Activated T-helper 1 cell treated with anti-CD3 and anti-CD28 coated beads, Interleukin-2, amount 50 U/mL, for 16 hours (primary cell): ENCODE data around the gene TCEA2.
A peak's percentile ranks its signal among the peaks of the same experiment; 100 is the strongest.

Experiments
- DNase-seq, 2 donors: peaks; one replicate each; pipeline ENCODE4 v3.0.0-alpha.2; 2020; ENCODE audit warnings: low read depth in 1 of 2, low spot score in 1 of 2

Gene TCEA2

GRCh38 chr20:64119681-64120341, 56.8 kb downstream of the TCEA2 start:
- DNase-seq, result peak in 1 of 2 donors; percentile 3

GRCh38 chr20:64121586-64121985, 58.6 kb downstream of the TCEA2 start:
- DNase-seq, result no peak
